Measurements from ENCODE around the gene XXYLT1.

DNA sequence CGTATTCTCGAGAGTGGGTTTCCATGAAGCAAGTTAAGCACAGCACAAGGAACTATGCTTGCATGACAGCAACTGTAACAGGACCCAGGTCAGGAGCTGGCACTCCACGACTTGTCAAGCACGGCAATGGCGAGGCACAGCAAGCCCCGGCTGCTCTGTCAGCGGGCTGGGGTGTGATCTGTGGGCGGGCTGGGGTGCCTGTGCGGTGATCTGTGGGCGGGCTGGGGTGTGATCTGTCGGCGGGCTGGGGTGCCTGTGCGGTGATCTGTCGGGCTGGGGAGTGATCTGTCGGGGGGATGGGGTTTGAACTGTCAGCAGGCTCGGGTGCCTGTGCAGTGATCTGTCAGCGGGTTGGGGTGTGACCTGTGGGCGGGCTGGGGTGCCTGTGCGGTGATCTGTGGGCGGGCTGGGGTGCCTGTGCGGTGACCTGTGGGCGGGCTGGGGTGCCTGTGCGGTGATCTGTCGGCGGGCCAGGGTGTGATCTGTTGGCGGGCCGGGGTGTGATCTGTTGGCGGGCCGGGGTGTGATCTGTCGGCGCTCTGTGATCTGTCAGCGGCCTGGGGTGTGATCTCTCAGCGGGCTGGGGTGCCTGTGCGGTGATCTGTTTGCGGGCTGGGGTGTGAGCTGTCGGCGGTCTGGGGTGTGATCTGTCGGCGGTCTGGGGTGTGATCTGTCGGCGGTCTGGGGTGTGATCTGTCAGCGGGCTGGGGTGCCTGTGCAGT lies 205.7 kb downstream of the XXYLT1 start:
- TF ChIP-seq BHLHE40 (IDR thresholded peaks at IDR 0.05; ENCODE audit: low read depth, low read length) (no peak), POLR2A (IDR thresholded peaks at IDR 0.05; ENCODE audit: low read depth, low read length) (no peak), RFX5 (IDR thresholded peaks at IDR 0.05; ENCODE audit: low read depth, low read length) (no peak), USF2 (IDR thresholded peaks at IDR 0.05; ENCODE audit: low read depth, low read length) (no peak)
- TF ChIP-seq, protein P1, sequence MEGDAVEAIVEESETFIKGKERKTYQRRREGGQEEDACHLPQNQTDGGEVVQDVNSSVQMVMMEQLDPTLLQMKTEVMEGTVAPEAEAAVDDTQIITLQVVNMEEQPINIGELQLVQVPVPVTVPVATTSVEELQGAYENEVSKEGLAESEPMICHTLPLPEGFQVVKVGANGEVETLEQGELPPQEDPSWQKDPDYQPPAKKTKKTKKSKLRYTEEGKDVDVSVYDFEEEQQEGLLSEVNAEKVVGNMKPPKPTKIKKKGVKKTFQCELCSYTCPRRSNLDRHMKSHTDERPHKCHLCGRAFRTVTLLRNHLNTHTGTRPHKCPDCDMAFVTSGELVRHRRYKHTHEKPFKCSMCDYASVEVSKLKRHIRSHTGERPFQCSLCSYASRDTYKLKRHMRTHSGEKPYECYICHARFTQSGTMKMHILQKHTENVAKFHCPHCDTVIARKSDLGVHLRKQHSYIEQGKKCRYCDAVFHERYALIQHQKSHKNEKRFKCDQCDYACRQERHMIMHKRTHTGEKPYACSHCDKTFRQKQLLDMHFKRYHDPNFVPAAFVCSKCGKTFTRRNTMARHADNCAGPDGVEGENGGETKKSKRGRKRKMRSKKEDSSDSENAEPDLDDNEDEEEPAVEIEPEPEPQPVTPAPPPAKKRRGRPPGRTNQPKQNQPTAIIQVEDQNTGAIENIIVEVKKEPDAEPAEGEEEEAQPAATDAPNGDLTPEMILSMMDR (conservative IDR thresholded peaks at IDR 0.05; ENCODE audit: low read depth, low read length) = no peak

Data from IMR-90 (cell line).